ENCODE data around the gene MEGF6.

The MEGF6 gene

DNA sequence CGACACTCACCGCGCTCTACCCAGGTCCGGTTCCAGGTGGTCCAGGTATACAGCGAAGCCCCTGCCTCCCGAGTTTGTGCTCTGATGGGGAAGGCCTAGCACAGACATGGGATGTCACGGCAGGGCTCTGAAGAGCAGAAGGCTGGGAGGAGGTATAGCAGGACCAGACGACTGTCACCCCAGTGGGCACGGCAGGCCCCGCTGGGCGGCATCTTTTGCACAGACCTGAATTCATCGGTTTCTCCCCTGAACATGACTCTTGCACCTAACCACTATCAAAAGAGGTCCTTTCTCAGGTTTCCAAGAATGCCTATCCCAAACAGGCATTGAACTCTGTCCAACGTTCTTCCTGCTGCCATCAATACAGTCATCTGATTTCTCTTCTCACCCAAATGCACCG, 126.3 kb downstream of the MEGF6 start:
- DNase-seq (ENCODE audit: low spot score) = no peak

DNA sequence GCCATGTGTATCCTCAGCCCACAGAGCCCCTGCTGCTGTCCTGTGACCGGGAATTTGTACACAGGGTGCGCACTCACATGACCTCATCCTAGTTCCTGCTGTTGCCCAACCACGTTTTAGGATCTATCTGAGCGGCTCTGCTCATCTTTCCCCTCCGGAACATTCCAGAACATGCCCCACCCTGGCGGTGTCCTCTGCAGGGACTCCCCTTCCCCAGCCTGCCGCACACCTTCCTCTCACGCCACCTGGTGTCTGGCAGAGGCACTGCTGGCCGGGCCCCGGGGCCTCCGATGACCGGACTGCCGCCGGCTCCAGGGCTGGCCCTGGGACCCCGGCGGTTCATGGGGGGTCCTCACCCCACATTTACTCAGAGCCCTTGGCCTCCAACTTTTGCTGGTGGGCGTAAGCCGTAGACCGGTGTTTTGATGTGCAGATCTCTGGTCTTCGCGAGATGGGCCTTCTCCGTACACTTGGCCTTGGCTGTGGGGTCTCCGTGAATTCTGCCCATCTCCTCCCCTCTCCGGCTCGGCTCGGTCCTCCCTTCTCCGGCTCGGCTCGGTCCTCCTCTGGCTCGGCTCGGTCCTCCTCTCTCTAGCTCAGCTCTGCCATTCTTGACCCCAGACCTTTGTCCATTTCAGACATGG, 127.4 kb downstream of the MEGF6 start:
- peak; percentile 42 for DNase-seq (ENCODE audit: low spot score)

DNA sequence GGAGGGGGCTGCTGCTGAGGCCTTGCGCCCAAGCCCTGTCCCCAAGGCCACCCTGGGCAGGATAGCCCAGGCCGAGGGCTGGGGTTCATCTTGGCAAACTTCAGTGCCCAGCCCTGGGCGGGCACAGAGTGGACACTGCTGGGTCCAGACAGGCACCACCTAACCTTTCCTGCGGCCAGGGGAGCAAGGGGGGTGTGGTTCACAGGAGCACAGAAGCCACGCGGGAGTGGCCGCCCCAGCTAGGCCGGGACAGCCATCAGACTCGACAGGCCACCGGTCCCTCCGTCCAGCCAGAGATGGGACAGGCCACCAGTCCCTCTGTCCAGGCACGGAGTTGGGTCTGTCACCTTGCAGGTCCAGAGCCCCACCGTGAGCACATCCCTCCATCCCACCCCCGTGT, 127.9 kb downstream of the MEGF6 start:
- no peak for DNase-seq (ENCODE audit: low spot score)

DNA sequence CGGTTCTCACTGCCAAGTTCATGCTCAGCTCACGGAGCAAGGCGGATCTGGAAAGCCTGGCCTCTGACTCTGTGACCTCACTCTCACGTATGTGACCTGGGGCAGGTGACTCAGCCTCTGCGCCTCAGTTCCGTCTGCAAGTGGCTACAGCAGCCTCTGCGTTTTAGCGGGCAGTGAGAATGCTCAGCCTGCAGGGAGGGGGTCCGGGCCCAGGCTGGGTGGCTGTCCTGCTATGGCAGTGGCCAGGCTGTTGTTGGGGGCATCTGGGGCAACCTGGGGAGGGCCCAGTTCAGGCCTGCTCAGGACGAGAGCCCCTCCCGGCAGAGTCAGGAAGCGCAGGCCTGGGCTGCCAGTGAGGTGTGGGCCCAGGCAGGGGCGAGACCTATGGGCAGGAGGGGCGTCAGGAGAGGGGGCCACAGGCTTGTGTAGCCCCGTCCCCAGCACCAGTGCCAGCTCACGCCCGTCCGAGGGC, 128.9 kb downstream of the MEGF6 start:
- DNase-seq (ENCODE audit: low spot score) = peak; percentile 78

DNA sequence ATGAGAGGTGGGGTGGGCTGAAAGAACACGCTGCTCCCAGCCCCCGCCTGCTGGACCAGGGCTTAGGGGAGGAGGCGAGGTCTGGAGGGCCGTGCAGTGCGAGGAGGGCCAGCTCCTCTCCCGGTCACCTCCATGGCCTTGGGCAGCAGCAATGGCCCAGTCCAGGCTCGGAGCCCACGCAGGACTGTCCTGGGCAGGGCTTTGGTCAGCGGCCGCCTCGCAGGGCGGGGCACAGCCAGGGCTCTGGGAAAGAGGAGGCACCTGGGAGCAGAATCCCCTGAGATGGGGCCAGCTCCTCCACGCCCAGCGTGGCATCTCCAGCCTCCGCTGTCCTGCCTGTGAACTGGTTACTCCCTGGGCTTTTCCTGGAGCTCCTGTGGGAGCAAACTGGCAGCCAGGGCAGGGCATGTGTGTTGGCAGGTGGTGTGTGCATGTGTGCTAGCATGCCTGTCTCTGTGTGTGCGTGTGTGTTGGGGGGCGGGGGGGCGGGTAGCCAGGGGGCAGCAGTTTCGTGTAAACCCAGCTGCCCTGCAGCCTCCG, 129.4 kb downstream of the MEGF6 start:
- peak; percentile 46 for DNase-seq (ENCODE audit: low spot score)

DNA sequence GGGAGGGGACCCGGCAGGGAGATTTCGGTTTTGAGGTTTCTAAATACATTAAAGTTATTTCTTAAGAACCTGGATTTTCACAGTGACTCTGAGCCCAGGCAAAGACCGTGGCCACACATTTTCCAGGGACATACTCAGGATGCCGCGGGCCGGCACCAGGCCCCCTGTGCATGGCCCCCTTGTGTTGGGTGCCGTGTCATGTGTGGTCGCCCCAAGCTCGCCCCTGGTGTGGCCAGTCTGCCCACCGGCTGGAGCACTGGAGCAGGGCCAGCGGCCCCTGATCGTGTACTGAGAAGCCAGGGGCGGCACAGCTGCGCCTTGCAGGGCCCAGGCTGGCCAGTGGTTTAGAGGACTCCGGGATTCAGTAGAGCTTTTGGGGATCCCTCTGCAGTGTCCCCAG, 130.3 kb downstream of the MEGF6 start:
- no peak for DNase-seq (ENCODE audit: low spot score)

DNA sequence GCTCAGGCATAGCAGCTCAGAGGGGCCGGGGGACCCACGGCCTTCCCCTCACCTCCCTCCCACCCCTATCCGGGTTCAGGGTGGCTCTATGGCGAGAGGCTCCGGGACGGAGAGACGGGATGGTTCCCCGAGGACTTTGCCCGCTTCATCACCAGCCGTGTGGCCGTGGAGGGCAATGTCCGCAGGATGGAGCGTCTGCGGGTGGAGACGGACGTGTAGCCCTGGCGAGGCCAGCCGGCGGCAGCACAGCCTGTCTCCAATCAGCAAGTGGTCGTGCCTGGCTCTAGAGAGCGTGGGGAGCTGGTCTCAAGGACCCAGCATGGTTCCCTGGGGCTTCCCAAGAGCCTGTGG, 131.0 kb downstream of the MEGF6 start:
- DNase-seq (ENCODE audit: low spot score) = no peak

DNA sequence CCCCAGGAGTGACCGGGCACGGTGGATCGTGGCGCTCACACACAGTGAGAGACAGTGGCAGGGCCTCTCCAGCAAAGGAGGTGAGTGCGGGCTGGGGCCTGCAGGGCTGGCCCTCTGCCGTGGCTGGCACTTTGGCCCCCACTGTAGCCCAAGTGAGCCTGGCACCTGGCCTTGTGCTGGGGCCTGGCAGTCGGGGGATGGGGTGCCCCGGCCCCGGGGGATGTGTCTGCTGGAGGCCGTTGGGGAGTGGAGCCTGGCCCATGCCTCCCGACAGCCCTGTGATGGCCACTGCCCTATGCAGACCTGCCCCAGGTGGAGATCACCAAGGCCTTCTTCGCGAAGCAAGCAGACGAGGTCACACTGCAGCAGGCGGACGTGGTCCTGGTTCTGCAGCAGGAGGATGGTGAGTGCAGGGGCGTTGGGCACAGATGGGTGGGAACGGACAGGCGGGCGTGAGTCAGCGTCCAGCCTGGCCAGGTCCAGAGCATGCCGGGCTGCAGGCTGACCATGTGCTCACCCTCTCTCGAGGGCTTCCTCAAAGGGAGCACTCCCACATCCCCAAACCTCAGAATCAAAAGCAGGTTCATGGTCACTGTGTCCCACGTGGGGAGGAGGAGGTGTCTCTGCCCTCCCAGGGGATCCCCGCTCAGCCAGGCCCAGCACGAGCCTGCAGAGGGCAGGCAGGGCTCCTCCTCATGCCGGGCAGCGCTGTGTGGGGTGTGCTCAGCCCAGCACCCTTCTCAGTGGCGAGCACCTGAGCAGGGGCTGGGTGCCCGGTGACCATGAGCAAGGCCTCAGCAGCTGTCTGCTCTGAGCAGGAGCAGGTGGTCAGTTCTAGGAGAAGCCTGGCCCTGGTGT, 131.6 kb downstream of the MEGF6 start:
- DNase-seq (ENCODE audit: low spot score) = no peak

DNA sequence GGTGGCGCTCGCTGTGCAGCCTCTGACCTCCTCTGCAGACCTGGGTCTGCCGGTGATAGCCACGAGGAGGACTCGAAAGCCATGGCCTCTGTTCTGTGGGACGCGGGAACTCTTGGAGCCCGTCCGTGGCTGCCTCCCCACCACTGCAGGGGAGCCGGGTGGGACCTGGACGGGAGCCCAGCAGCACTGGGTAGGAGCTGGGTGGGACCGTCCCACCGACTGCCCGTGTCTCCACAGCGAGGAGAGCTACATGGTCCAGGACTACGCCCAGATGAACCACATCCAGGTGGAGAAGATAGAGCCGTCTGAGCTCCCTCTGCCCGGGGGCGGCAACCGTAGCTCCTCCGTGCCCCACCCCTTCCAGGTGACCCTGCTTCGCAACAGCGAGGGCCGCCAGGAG, 133.1 kb downstream of the MEGF6 start:
- DNase-seq (ENCODE audit: low spot score) = no peak

DNA sequence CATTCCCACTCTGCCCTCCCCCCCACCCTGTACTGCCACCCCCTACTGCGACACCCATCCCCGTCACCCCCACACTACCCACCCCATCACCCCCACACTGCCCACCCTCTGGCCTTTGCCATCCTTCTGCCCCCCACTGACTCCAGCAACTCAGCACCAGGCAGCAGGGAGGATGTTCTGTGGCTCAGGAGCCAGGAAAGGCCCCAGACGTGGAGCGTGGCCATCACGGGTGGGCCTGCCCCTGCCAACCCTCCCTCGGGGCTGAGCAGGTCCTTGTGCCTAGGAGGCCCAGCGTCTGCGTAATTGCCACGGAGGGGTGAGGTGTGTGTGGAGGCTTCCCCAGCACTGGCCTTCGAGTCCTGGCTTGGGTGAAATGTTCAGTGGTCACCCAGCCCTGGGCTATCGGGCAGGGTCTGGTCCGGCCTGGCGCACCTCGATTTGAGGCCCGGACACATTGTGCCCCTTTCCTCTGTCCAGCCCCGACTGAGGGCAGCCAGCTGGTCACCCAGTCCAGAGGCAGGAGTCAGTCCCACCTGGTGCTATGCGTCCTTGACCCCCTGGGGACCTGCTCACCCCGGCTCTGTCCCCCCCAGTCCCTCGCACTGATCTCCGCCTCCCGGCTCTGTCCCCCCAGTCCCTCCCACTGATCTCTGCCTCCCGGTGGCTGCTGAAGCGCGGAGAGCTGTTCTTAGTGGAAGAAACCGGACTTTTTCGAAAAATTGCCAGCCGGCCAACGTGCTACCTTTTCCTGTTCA, 133.9 kb downstream of the MEGF6 start:
- DNase-seq (ENCODE audit: low spot score) = no peak

DNA sequence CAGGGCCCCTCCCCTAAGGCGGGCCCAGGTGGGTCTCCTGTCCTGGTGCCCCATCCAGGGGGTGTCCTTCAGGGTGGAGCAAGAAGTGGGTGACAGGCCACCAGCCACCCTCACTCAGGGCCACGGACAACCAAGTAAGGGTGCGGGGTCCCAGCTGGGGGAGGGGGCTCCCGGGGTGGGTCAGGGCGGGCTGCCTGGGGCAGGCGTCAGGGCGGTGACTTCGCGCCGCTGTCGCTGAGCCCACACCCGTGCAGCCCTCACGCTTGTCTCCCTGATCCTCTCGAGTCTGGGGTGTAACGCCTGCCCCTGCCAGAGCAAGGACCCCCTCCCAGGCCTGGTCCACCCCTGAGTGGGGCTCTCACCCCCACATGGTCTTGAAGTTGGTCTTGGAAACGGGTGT, 134.6 kb downstream of the MEGF6 start:
- no peak for DNase-seq (ENCODE audit: low spot score)

DNA sequence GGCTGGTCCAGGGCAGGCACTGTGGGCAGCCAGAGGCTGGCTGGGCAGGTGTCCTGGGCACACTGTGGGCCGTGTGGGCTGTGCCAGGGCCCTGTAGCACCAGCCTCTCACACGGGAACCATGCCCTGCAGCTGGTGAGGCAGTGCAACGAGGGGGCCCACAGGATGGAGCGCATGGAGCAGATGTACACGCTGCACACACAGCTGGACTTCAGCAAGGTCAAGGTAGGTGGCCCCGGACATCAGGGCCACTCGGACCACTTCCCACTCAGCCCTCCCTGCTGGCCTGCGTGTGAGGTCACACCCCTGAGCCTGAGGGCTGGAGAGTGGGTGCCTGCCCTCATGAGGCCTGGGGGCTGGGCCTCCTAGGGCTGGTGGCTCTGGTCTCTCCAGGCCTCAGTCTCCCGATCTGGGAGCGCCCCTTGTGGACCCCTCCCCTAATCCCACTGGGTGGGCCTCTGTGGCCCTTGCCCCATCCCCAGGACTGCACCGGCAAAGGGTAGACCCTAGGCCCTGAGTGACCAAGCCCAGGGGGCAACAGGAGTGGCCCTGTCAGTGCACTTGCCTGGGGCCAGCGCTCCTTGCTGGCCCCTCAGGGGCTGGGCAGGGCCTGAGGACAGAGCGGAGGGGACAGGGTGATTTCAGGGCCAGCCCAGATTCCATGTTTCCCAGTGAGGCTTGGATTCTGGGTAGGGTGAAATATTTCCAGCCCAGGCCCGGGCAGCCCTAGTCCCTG, 135.3 kb downstream of the MEGF6 start:
- DNase-seq (ENCODE audit: low spot score) = no peak

DNA sequence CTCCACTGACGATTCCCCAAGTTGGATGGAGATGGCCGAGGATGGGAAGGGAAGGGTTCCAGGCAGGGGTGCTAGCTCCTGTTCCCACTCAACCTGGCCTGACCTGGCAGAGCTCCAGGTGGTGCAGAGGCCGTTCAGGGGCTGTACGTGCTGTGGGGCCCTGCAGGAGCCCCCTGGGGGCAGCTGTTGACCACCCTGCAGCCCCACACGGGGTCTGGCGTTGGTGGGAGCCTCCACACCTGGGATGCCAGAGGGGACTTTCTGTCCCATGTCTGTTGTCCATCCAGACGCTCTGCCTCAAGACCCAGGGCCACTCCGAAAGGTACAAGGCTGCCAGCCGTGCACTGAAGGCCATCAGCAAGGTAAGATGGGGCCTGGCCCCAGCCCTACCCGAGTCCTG, 136.9 kb downstream of the MEGF6 start:
- no peak for DNase-seq (ENCODE audit: low spot score)

DNA sequence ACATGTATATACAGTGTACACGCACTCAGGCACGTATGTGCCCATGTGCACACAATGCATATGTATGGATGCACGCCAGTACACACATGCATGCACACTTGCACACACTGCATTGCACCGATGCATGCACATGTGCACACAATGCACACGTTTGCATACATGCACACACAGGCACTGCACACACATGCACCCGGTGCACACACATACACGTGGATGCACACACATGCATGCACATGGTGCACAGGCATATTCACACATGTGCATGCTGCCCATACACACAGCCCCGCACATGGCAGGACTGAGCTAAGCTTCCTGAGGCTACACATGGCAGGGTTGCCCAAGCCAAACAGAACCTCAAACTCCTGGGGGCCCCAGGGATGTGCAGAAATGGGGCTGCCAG, 137.3 kb downstream of the MEGF6 start:
- DNase-seq (ENCODE audit: low spot score) = no peak

DNA sequence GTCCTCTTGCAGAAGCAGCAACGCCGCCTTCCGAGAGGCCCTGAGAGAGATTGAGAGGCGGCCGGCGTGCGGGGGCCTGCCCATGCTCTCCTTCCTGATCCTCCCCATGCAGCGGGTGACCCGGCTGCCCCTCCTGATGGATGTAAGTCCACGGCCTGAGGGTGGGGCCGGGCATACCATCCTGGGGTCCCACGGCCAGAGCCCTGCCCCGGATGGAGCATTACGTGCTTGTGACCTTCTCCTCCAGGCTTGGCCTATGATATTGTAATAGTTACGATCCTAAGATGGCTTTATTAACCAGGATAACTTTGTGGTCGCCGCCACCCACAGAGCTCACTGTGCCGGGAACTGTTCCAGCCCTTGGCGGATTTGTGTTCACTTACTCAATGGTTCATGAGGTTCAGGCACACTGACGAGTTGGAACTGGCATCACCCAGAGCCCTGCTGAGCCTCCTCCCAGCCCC, 137.9 kb downstream of the MEGF6 start:
- no peak for DNase-seq (ENCODE audit: low spot score)

DNA sequence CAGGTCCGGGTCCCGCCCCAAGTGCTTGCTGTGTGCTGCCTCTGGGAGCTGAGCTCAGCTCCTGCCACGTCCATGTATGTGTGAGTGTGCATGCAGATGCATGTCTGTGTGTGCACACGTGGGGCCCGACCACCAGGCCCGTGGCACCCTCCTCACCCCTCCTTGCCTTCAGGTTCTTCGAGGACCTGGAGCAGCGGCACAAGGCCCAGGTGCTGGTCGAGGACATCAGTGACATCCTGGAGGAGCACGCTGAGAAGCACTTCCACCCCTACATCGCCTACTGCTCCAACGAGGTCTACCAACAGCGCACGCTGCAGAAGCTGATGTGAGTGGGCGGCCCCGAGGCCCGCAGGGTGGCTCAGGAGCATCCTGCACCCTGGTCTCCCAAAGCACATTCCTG, 138.4 kb downstream of the MEGF6 start:
- DNase-seq (ENCODE audit: low spot score) = no peak

DNA sequence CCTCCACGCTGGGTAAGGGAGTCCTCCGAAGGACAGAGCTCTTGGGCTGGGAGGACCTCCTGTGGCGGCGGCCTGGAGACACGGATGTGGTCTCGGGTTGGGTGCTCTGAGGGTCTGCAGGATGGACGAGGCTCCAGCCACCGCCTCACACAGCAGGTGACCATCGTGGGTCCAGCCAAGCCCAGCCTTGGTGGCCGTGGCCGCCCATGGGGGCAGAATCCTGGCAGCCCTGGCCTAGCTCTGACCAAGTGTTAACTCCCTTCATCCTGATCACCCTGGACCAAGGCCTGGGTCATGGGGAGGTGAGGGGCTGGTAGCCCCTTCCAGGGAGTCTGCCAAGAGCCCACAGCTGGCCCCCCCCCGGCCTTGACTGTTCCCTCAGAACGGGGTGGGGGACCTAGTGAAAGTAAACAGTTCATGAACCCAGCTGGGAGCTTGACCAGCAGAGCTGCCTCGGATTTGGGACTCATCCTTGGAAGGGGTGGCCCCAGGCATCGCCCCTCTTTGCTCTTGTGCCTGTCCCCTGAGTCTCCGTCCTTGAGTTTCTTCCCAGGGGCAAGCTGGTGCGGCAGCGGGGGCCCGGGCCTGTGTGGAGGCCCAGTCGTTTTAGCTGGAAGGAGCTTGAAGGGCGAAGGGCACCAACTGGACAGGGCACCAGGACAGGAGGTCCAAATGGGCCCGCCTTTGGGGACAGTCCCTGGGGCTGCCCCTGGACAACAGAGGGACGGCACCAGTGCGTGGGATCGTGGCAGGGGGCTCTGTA, 139.0 kb downstream of the MEGF6 start:
- no peak for DNase-seq (ENCODE audit: low spot score)

DNA sequence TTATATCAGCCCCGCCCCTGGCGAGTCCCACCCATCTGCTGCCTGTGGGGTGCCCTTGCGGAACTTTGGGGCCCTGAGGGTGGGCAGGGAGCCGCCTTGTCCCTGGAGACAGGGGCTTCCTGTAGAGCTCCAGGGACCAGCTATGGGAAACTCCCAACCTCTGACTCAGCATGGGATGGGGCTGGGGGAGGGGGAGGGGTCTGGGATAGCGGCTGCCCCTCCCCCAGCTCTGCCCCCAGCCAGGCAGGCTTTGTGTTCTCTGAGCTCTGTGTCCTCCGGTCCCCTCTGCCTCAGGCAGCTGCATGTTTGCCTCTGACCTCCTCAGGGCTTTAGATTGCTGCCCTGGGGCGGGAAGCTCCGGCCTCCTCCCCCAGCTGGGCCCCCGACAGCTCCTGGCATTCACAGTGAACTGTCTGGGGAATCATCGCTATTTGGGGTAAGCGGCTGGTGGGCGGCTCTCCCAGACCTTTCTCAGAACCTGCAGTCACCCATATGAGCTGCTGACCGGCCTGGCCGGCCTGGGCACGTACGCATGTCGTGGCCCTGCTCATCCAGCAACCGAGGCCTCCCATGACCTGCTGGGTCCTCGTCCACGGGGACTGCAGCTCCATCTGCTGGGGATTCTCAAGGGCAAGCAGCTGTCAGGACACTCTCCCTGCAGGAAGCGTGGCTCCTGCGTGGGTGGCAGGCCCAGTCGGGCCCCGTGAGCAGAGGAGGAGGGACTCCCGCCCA, 139.8 kb downstream of the MEGF6 start:
- peak; percentile 85 for DNase-seq (ENCODE audit: low spot score)

DNA sequence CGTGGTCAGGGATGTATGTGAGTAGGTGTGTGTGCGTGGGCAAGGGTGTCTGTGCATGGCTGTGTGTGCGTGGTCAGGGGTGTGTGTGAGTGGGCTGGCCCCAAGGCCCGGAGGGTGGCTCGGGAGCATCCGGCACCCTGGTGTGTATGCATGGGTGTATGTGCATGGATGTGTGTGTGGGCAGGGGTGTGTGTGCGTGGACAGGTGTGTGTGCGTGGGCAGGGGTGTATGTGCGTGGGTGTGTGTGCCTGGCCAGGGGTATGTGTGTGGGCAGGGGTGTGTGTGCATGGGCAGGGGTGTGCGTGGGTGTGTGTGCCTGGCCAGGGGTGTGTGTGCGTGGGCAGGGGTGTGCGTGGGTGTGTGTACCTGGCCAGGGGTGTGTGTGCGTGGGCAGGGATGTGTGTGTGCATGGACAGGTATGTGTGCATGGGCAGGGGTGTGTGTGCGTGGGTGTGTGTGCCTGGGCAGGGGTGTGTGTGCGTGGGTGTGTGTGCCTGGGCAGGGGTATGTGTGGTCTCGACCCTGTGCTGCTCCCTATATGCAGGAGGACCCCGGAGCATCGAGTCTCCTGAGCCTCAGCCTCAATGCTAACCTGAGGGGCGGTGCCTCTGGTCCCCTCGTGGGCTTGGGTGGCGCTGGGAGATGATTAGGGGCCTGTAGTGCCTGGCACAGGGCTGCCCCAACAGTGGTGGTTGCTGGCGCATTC, 140.5 kb downstream of the MEGF6 start:
- DNase-seq (ENCODE audit: low spot score) = no peak
